Measurements from ENCODE around the gene IRF8. TPM values are rescaled to one million over a fixed set of nuclear protein-coding genes. Genes with fewer than 3 reads are reported as not detected.
A peak's percentile ranks its signal among the peaks of the same experiment; 100 is the strongest.

IRF8 gene
- total and polyA plus RNA-seq, 2 donors (not counting 1 experiment from before 2014, with no cell fraction given): 0.14 TPM; not detected in 1

- H3K79me2 ChIP-seq (ENCODE audit: control insufficient read depth, insufficient read depth, low read length): no peaks in the 10 kb centered on the region
- no peaks in the 10 kb centered on the region for H3K36me3 ChIP-seq (ENCODE audit: control insufficient read depth, insufficient read depth, low read length)
- no peak overlapping the region for H3K9ac ChIP-seq (ENCODE audit: insufficient read depth, low read length)
- H3K27me3 ChIP-seq (ENCODE audit: control insufficient read depth, insufficient read depth, low read length): peaks cover 10% of the 10 kb centered on the region
- peaks cover 4% of the 10 kb centered on the region for H3K4me1 ChIP-seq (ENCODE audit: control insufficient read depth, extremely low read depth, insufficient read depth, low read length)
- H2AFZ ChIP-seq (ENCODE audit: low read length): no peak overlapping the region
- no peak for DNase-seq (ENCODE audit: low read depth in 2 of 2)
- TF ChIP-seq EZH2 (IDR thresholded peaks at IDR 0.05; ENCODE audit: low read length, missing control alignments) (no peak), CTCF (conservative IDR thresholded peaks at IDR 0.05 in 1 of 2, IDR thresholded peaks at IDR 0.05 in 1 of 2; ENCODE audit: low read depth in 1 of 2, low read length in 2 of 2) (no peak)
- H3K9me3 ChIP-seq (ENCODE audit: control insufficient read depth, insufficient read depth, low read depth, low read length): no peaks in the 10 kb centered on the region
- H4K20me1 ChIP-seq (ENCODE audit: control insufficient read depth, extremely low read depth, insufficient read depth, low read length): no peaks in the 10 kb centered on the region
- no peak overlapping the region for H3K4me2 ChIP-seq (ENCODE audit: extremely low read depth, insufficient read depth, low read length)
- no peak overlapping the region for H3K27ac ChIP-seq (ENCODE audit: insufficient read depth, low read length)
- H3K4me3 ChIP-seq (replicated peaks in 1 of 4; ENCODE audit: control extremely low read depth in 1 of 4, insufficient read depth in 1 of 4, low read depth in 3 of 4, low read length in 4 of 4): no peak overlapping the region
Observed at GRCh38 chr16:85927959-85928358, 29.0 kb downstream of the IRF8 start.

GRCh38 chr16:85928401-85928820 is 29.4 kb downstream of the IRF8 start:
- peak in 1 of 2 donors; percentile 56 for DNase-seq (ENCODE audit: low read depth in 2 of 2)
- Histone ChIP-seq H3K4me1 (ENCODE audit: control insufficient read depth, extremely low read depth, insufficient read depth, low read length) (peaks cover 4% of the 10 kb centered on the region), H3K4me3 (replicated peaks in 1 of 4; ENCODE audit: control extremely low read depth in 1 of 4, insufficient read depth in 1 of 4, low read depth in 3 of 4, low read length in 4 of 4) (no peak overlapping the region), H3K27me3 (ENCODE audit: control insufficient read depth, insufficient read depth, low read length) (peaks cover 10% of the 10 kb centered on the region), H3K9me3 (ENCODE audit: control insufficient read depth, insufficient read depth, low read depth, low read length) (no peaks in the 10 kb centered on the region), H4K20me1 (ENCODE audit: control insufficient read depth, extremely low read depth, insufficient read depth, low read length) (no peaks in the 10 kb centered on the region), H3K79me2 (ENCODE audit: control insufficient read depth, insufficient read depth, low read length) (no peaks in the 10 kb centered on the region), H3K36me3 (ENCODE audit: control insufficient read depth, insufficient read depth, low read length) (no peaks in the 10 kb centered on the region), H3K9ac (ENCODE audit: insufficient read depth, low read length) (no peak overlapping the region), H3K27ac (ENCODE audit: insufficient read depth, low read length) (no peak overlapping the region), H3K4me2 (ENCODE audit: extremely low read depth, insufficient read depth, low read length) (no peak overlapping the region), H2AFZ (ENCODE audit: low read length) (no peak overlapping the region)
- TF ChIP-seq CTCF (conservative IDR thresholded peaks at IDR 0.05 in 1 of 2, IDR thresholded peaks at IDR 0.05 in 1 of 2; ENCODE audit: low read depth in 1 of 2, low read length in 2 of 2) (no peak), EZH2 (IDR thresholded peaks at IDR 0.05; ENCODE audit: low read length, missing control alignments) (no peak)

GRCh38 chr16:85929259-85929721 is 30.3 kb downstream of the IRF8 start:
- H2AFZ ChIP-seq (ENCODE audit: low read length): no peak overlapping the region
- no peak overlapping the region for H3K4me2 ChIP-seq (ENCODE audit: extremely low read depth, insufficient read depth, low read length)
- no peaks in the 10 kb centered on the region for H3K9me3 ChIP-seq (ENCODE audit: control insufficient read depth, insufficient read depth, low read depth, low read length)
- no peak overlapping the region for H3K27ac ChIP-seq (ENCODE audit: insufficient read depth, low read length)
- DNase-seq (ENCODE audit: low read depth in 2 of 2): no peak
- no peaks in the 10 kb centered on the region for H4K20me1 ChIP-seq (ENCODE audit: control insufficient read depth, extremely low read depth, insufficient read depth, low read length)
- no peaks in the 10 kb centered on the region for H3K36me3 ChIP-seq (ENCODE audit: control insufficient read depth, insufficient read depth, low read length)
- no peak overlapping the region for H3K4me3 ChIP-seq (replicated peaks in 1 of 4; ENCODE audit: control extremely low read depth in 1 of 4, insufficient read depth in 1 of 4, low read depth in 3 of 4, low read length in 4 of 4)
- peaks cover 10% of the 10 kb centered on the region for H3K27me3 ChIP-seq (ENCODE audit: control insufficient read depth, insufficient read depth, low read length)
- no peaks in the 10 kb centered on the region for H3K79me2 ChIP-seq (ENCODE audit: control insufficient read depth, insufficient read depth, low read length)
- no peak overlapping the region for H3K9ac ChIP-seq (ENCODE audit: insufficient read depth, low read length)
- H3K4me1 ChIP-seq (ENCODE audit: control insufficient read depth, extremely low read depth, insufficient read depth, low read length): peaks cover 1% of the 10 kb centered on the region
- no peak for TF ChIP-seq EZH2 (IDR thresholded peaks at IDR 0.05; ENCODE audit: low read length, missing control alignments)
- no peak for TF ChIP-seq CTCF (conservative IDR thresholded peaks at IDR 0.05 in 1 of 2, IDR thresholded peaks at IDR 0.05 in 1 of 2; ENCODE audit: low read depth in 1 of 2, low read length in 2 of 2)
